Measurements from ENCODE around the gene KRT13. TPM values are rescaled to one million over a fixed set of nuclear protein-coding genes. Genes with fewer than 3 reads are reported as not detected.

The KRT13 gene
- total and polyA plus RNA-seq, 10 of the 15 experiments (the other 5 are each of a cell fraction or from before 2014, with no cell fraction given): not detected

DNA sequence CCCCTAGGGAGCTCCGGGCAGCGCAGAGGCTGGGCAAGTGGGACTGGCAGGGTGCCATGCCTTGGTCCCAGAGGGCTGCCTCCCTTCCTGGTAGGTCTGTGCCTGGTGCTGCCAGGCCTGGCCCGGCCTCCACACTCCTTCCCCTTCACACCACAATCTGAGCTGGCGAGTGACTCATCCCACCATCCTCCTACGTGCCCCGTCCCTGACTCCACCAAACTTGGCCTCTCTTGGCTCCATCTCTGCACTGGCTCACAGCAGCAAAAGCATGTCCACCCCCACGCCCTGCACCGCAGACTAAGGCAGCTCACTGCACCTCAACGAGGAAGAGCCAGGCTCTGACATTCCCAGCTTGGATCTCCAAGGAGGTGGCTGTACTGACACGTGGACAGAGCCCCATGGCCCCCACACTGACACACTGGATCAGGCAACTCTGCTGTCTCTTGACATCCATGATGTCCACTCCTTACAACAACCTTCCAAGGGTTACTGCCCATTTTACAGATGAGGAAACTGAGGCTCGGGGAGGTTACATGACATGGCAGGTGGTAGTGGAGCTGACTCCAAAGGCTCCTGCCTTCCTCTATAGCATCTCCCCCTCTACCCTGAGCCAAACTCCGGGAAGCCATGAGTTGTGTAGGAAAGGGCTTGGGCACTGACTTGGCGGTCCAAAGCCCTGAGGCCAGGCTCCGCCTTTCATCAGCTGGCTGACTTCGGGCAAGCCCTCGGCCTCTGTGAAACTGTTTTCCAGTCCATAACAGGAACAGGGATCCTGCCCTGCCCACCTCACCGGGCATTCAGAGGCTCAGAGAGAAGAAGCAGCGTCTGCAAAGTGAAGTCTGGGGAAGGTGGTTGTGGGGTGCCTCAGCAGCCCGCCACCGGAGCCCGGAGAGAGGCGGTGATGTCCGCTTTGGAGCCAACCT is 42.8 kb upstream of the KRT13 start:
- ATAC-seq: peak; percentile 19; the same call in 1 of the 3 replicates
- H3K27ac ChIP-seq (ENCODE audit: control insufficient read depth, insufficient read depth): no peak overlapping the region
- H3K27me3 ChIP-seq (replicated peaks in 1 of 2; ENCODE audit: control insufficient read depth in 2 of 2, insufficient read depth in 2 of 2, low read length in 1 of 2): no peaks in the 10 kb centered on the region; a peak in 2 of 4 replicates
- ChIA-PET CTCF (interaction anchor here (0.6 to 6.3 kb wide), 28 partner anchors 8 to 931 kb away, joined by 3 to 146 read pairs (median 5); no protein-coding TSS in a partner anchor), POLR2A (interaction anchor here (0.9 to 1.1 kb wide), 2 partner anchors 115 to 637 kb away, joined by 3 read pairs; no protein-coding TSS in a partner anchor), SMC1A (ENCODE audit: uncharacterized antibody, unreplicated experiment) (interaction anchor here (0.6 to 5.3 kb wide), 14 partner anchors 13 to 929 kb away, joined by 3 to 34 read pairs (median 4); no protein-coding TSS in a partner anchor), RAD21 (ENCODE audit: unreplicated experiment) (interaction anchor here (1.1 to 3.3 kb wide), 10 partner anchors 10 to 929 kb away, joined by 3 to 32 read pairs (median 4); no protein-coding TSS in a partner anchor)
- intact Hi-C loops (cut with micrococcal nuclease; ENCODE audit: unreplicated experiment): loop anchor here (2.0 kb wide), 2 partner anchors 691 to 745 kb away; no protein-coding TSS in a partner anchor
- no peak overlapping the region for H2AFZ ChIP-seq (ENCODE audit: control insufficient read depth, low read depth, low read length)
- no peaks in the 10 kb centered on the region for H4K20me1 ChIP-seq (ENCODE audit: control insufficient read depth, insufficient read depth)
- in situ Hi-C loops (cut with MboI): loop anchor here (5.0 kb wide), 2 partner anchors 114 to 641 kb away; no protein-coding TSS in a partner anchor
- H3K9me3 ChIP-seq (replicated peaks; ENCODE audit: control insufficient read depth, insufficient read depth, low read length): no peaks in the 10 kb centered on the region; the same call in 2 of the 3 replicates
- no peak for FAIRE-seq
- no TSS peak for BruUV-seq (replicated peaks)
- no peaks in the 10 kb centered on the region for H3K36me3 ChIP-seq (ENCODE audit: control insufficient read depth in 2 of 2, insufficient read depth in 2 of 2, low read length in 1 of 2)
- H3K4me3 ChIP-seq: no peak overlapping the region
- H3K9ac ChIP-seq (ENCODE audit: control insufficient read depth, insufficient read depth, low read length): no peak overlapping the region
- WGBS (ENCODE audit: insufficient coverage, insufficient replicate concordance, low lambda C conversion rate, missing lambda C conversion rate): 31% methylated on average over 23 of the region's 23 CpGs
- no peaks in the 10 kb centered on the region for H3K4me1 ChIP-seq (ENCODE audit: control insufficient read depth, insufficient read depth, low read length)
- DNase-seq (ENCODE audit: low read depth, low spot score): no peak
- TF ChIP-seq HDAC6 (IDR thresholded peaks at IDR 0.05; ENCODE audit: unreplicated experiment) (no peak), CBX3 (IDR thresholded peaks at IDR 0.05; ENCODE audit: borderline replicate concordance, low read depth) (no peak), ZNF622 (IDR thresholded peaks at IDR 0.05) (no peak), RCOR1 (conservative IDR thresholded peaks at IDR 0.05; ENCODE audit: low read depth, low read length) (no peak), STAT1 (conservative IDR thresholded peaks at IDR 0.05) (no peak)
- TF ChIP-seq, protein P1, sequence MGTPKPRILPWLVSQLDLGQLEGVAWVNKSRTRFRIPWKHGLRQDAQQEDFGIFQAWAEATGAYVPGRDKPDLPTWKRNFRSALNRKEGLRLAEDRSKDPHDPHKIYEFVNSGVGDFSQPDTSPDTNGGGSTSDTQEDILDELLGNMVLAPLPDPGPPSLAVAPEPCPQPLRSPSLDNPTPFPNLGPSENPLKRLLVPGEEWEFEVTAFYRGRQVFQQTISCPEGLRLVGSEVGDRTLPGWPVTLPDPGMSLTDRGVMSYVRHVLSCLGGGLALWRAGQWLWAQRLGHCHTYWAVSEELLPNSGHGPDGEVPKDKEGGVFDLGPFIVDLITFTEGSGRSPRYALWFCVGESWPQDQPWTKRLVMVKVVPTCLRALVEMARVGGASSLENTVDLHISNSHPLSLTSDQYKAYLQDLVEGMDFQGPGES (IDR thresholded peaks at IDR 0.05): no peak
- no peak overlapping the region for H3K4me2 ChIP-seq (ENCODE audit: control insufficient read depth, insufficient read depth)
- no peaks in the 10 kb centered on the region for H3K79me2 ChIP-seq (ENCODE audit: control insufficient read depth, insufficient read depth, low read length)
